GM12878 (cell line): ENCODE data around the gene ATF6. TPM values are rescaled to one million over a fixed set of nuclear protein-coding genes. Genes with fewer than 3 reads are reported as not detected.

Source experiments
- BACH1 ChIP-seq: fragments of 450-650 bp; IDR thresholded peaks from 2 replicates; pipeline ENCODE4 v1.6.1; 2017; ENCODE audit warnings: mild to moderate bottlenecking, borderline replicate concordance
- CBX3 ChIP-seq: fragments of 200-600 bp; sonication (generic); IDR thresholded peaks from 2 replicates; pipeline ENCODE4 v1.6.1; 2016; ENCODE audit warnings: low read depth, borderline replicate concordance
- CHD1 ChIP-seq: IDR thresholded peaks from 2 replicates; pipeline ENCODE4 v1.6.1; 2012; ENCODE audit warnings: low read depth, low read length, improper control_type of control experiment
- CREB1 ChIP-seq: IDR thresholded peaks from 2 replicates; pipeline ENCODE4 v1.6.1; 2012; ENCODE audit warnings: low read depth, mild to moderate bottlenecking, inconsistent platforms
- ESRRA ChIP-seq: IDR thresholded peaks from 2 replicates; pipeline ENCODE4 v1.6.1; 2012; ENCODE audit warnings: mild to moderate bottlenecking, low read length, improper control_type of control experiment
- HCFC1 ChIP-seq: fragments of 150-350 bp; IDR thresholded peaks from 2 replicates; pipeline ENCODE4 v1.6.1; 2014; ENCODE audit warnings: low read length
- MEF2A ChIP-seq: IDR thresholded peaks from 2 replicates; pipeline ENCODE4 v1.6.1; 2011; ENCODE audit warnings: low read depth, mild to moderate bottlenecking, low read length, moderate library complexity; ENCODE audit not compliant: insufficient read depth
- POLR2AphosphoS2 ChIP-seq: IDR thresholded peaks from 2 replicates; pipeline ENCODE4 v1.6.1; 2011; ENCODE audit warnings: low read depth, mild to moderate bottlenecking, low read length, improper control_type of control experiment, moderate library complexity
- RELB ChIP-seq: fragments of 450-650 bp; IDR thresholded peaks from 2 replicates; pipeline ENCODE4 v1.6.1; 2017; ENCODE audit warnings: low read depth, mild to moderate bottlenecking, moderate library complexity
- TAF1 ChIP-seq: IDR thresholded peaks from 2 replicates; pipeline ENCODE4 v1.6.1; 2011; ENCODE audit warnings: mild to moderate bottlenecking, low read depth, low read length, borderline replicate concordance
- ZNF274 ChIP-seq: IDR thresholded peaks from one replicate; pipeline ENCODE4 v1.8.0; 2011; ENCODE audit not compliant: insufficient read length, insufficient read depth
- polyA plus RNA-seq, 11 experiments: library from polyadenylated mRNA; depleted of rRNA in 4 of 11; unstranded in 6 of 11; stranded (reverse) in 5 of 11; fragments of >200 nt; fragmentation: Nextera tagmentation in 4 of 11; fragmentation: Illumina TruSeq in 1 of 11; extraction: Ambion mirVana in 4 of 11; extraction: Trizol in 1 of 11; gene quantifications; 1 replicate in 1 of 11; 2 replicates in 10 of 11; pipeline versions ENCODE4 v1.2.1 to v1.2.3, GENCODE V29; 2011 to 2016; ENCODE audit warnings: inconsistent platforms in 2 of 11, missing spikeins in 2 of 11, low read depth in 1 of 11
- total RNA-seq, 4 experiments: library from RNA; depleted of rRNA in 3 of 4; stranded (reverse); fragments of >200 nt in 3 of 4; fragmentation: Illumina TruSeq in 1 of 4; extraction: Trizol in 1 of 4; gene quantifications; 2 replicates each; pipeline versions ENCODE4 v1.2.1 to v1.2.3, GENCODE V29; 2013 to 2021
- TF ChIP-seq, protein P1 (sequence below): IDR thresholded peaks from 2 replicates; pipeline ENCODE4 v1.6.1; 2011; ENCODE audit warnings: mild to moderate bottlenecking, low read depth, low read length, moderate library complexity; ENCODE audit not compliant: insufficient replicate concordance

ATF6 gene
- total and polyA plus RNA-seq, 10 of the 15 experiments (the other 5 are each of a cell fraction or from before 2014, with no cell fraction given), result 7.8 to 24.3 (median 14.7) TPM

DNA sequence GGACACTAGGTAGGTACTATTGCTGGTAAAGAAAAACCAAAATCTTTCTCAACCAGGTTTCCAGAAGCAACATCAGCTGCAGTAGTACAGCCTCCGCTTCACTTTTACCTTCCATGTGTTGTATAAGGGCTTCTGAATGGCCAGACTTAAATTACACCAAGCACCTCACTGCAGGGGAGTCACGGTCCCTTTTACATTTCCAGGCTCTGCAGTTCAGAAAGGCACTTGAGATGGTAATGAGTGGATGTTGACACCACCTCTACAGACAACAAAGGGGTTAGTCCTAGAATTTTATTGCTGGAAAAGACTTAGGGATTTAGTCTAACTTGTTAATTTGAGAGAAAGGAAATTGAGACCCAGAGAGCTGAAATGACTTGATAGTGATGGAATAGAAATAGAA, 28.5 kb upstream of the ATF6 start (continued):
- TF ChIP-seq, protein P1, sequence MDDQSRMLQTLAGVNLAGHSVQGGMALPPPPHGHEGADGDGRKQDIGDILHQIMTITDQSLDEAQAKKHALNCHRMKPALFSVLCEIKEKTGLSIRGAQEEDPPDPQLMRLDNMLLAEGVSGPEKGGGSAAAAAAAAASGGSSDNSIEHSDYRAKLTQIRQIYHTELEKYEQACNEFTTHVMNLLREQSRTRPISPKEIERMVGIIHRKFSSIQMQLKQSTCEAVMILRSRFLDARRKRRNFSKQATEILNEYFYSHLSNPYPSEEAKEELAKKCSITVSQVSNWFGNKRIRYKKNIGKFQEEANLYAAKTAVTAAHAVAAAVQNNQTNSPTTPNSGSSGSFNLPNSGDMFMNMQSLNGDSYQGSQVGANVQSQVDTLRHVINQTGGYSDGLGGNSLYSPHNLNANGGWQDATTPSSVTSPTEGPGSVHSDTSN, result no peak
- TF ChIP-seq ESRRA (no peak), POLR2AphosphoS2 (no peak), CBX3 (no peak), MEF2A (no peak), TAF1 (no peak), HCFC1 (no peak), BACH1 (no peak), ZNF274 (no peak), CREB1 (no peak), CHD1 (no peak), RELB (no peak)
